ENCODE data around the gene BAHCC1. TPM values are rescaled to one million over a fixed set of nuclear protein-coding genes. Genes with fewer than 3 reads are reported as not detected.
"Not testable (repeated sequence)": the region's sequence is repeated elsewhere in the genome, so short reads cannot be mapped to it uniquely, and the experiment has no call there.

The BAHCC1 gene
- total RNA-seq, 1 experiment from 2014 or later: 3.1 TPM

- not testable (repeated sequence) for H3K18ac ChIP-seq (ENCODE audit: insufficient read length, low read depth, low read length); H2BK120ac ChIP-seq (ENCODE audit: low read depth, low read length, poor library complexity, severe bottlenecking); H4K20me1 ChIP-seq (ENCODE audit: control insufficient read depth, insufficient read depth, insufficient read length); H4K8ac ChIP-seq (replicated peaks; ENCODE audit: insufficient read length, low read depth, low read length); H3K56ac ChIP-seq (ENCODE audit: insufficient read length, low read depth, low read length); DNase-seq; H3K23ac ChIP-seq (ENCODE audit: insufficient read length, low read depth, low read length); H3K27ac Mint-ChIP-seq; H2BK12ac ChIP-seq (ENCODE audit: insufficient read length, low read depth, low read length); H3K23me2 ChIP-seq (ENCODE audit: insufficient read length, low read depth, low read length, poor library complexity, severe bottlenecking); H2BK20ac ChIP-seq (ENCODE audit: low read depth, low read length, poor library complexity, severe bottlenecking); H3K4ac ChIP-seq (ENCODE audit: low read depth, low read length); H3K79me1 ChIP-seq (ENCODE audit: insufficient read depth, low read depth, low read length, poor library complexity, severe bottlenecking); H3K4me1 Mint-ChIP-seq; H3K14ac ChIP-seq (ENCODE audit: insufficient read depth, low read length); H3K9me3 Mint-ChIP-seq; H3T11ph ChIP-seq (ENCODE audit: low read length); H3K36me3 Mint-ChIP-seq (ENCODE audit: insufficient read depth in 1 of 3, low read depth in 3 of 3); H2BK5ac ChIP-seq (ENCODE audit: insufficient read length, low read length); H2BK15ac ChIP-seq (ENCODE audit: low read depth, low read length); H3K27ac ChIP-seq (ENCODE audit: insufficient read length, low read depth, low read length); H3K9me3 ChIP-seq (ENCODE audit: control insufficient read depth, low read depth, low read length); H3K4me2 ChIP-seq (ENCODE audit: insufficient read depth, insufficient read length, low read length); H3K79me2 ChIP-seq (ENCODE audit: insufficient read depth, low read length); H3K4me3 Mint-ChIP-seq; H3K4me1 ChIP-seq (ENCODE audit: insufficient read depth, low read length); H4K91ac ChIP-seq (ENCODE audit: insufficient read length, low read depth, low read length); H4K5ac ChIP-seq (ENCODE audit: insufficient read length, low read depth, low read length); H2AK5ac ChIP-seq (ENCODE audit: insufficient read length, low read length); H2AFZ ChIP-seq (ENCODE audit: low read length); H3K9ac ChIP-seq (ENCODE audit: extremely low read depth, insufficient read length, low read length)
- no CpG with 5 or more reads among the region's 38 CpGs for WGBS (ENCODE audit: extremely low coverage, insufficient read length, low lambda C conversion rate)
- H3K27me3 ChIP-seq (ENCODE audit: insufficient read depth, low read length): peaks cover 14% of the 10 kb centered on the region
- peaks cover 57% of the 10 kb centered on the region for H3K27me3 Mint-ChIP-seq (ENCODE audit: low read depth)
These were observed 43.2 kb upstream of the BAHCC1 start for GRCh38 chr17:81352056-81352455.
